AG08396 (cell line): ENCODE measurements around the gene WLS.

Experiments
- DNase-seq: peaks from one replicate; pipeline ENCODE4 v3.0.0; 2012; ENCODE audit warnings: low spot score, mixed read lengths

The WLS gene

GRCh38 chr1:68085752-68086151 is 146.6 kb downstream of the WLS start:
- no peak for DNase-seq

GRCh38 chr1:68083686-68084085 is 148.6 kb downstream of the WLS start:
- no peak for DNase-seq

GRCh38 chr1:68081775-68082283 is 150.5 kb downstream of the WLS start:
- DNase-seq, result no peak

- no peak for DNase-seq
Measured at GRCh38 chr1:68078647-68079046, 153.7 kb downstream of the WLS start.
